Lower leg skin (tissue), 4 donors: ENCODE measurements around the gene TBC1D10A. TPM values are rescaled to one million over a fixed set of nuclear protein-coding genes. Genes with fewer than 3 reads are reported as not detected.
A peak's percentile ranks its signal among the peaks of the same experiment; 100 is the strongest.

Source experiments
- DNase-seq, 2 donors: peaks; one replicate each; pipeline ENCODE4 v3.0.0-alpha.2; 2019; ENCODE audit warnings: low spot score in 2 of 2
- H3K4me3 ChIP-seq: fragments of 200-600 bp; sonication (generic); 2 replicates; pipeline ENCODE4 v1.5.1; 2017; ENCODE audit warnings: mild to moderate bottlenecking, low read depth; ENCODE audit not compliant: poor library complexity, severe bottlenecking
- POLR2A ChIP-seq, 2 donors: fragments of 450-650 bp; IDR thresholded peaks; one replicate each; pipeline ENCODE4 v1.6.1; 2016 to 2017; ENCODE audit warnings: antibody characterized with exemption in 2 of 2, mild to moderate bottlenecking in 1 of 2, moderate library complexity in 1 of 2
- WGBS, 2 donors: methylation state at CpG; one replicate each; pipeline ENCODE4 v1.1.5; 2018; 5-methylcytosine and 5-hydroxymethylcytosine counted together
- intact Hi-C: fragments of 100-400 bp; cut with DNase I; formaldehyde crosslinking; loops from one replicate; pipeline ENCODE4 v1.15.0; 2023; ENCODE audit warnings: low total_unique reads
- total RNA-seq, 4 donors: library from RNA; depleted of rRNA; stranded (reverse); fragments of >200 nt; gene quantifications; one replicate each; pipeline ENCODE4 v1.1.0, GENCODE V29; 2016
- TF ChIP-seq, protein P1 (sequence below), 3 donors: fragments of 450-650 bp; IDR thresholded peaks; one replicate each; pipeline ENCODE4 v1.5.1; 2016; ENCODE audit warnings: antibody characterized with exemption in 3 of 3, mild to moderate bottlenecking in 3 of 3, moderate library complexity in 2 of 3

TBC1D10A gene
- total RNA-seq, 4 donors from 2014 or later, result 64.8 to 80.1 (median 74.2) TPM

DNA sequence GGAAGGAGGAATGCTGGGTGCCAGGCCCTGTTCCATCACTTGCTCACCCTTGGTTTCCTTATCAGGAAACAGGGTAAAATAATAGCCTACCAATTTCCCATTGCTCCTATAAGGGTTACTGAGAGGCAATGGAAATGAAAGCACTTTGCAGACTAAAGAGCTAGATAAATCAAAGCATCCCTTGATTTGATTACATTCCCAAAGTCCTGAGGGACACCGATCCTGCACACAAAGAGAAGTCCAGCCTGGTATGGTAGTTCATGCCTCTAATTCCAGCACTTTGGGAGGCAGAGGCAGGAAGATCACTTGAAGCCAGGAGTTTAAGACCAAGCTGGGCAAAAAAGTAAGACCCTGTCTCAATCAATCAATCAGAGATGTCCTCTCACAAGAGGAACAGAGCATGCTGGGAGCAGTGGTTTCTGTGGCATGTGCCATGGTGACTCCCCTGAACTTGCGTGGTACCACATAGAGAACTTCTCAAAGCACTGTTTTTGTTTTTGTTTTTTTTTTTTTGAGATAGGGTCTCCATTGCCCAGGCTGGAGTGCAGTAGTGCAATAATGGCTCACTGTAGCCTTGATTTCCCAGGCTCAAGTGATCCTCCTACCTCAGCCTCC is 10.7 kb downstream of the TBC1D10A start:
- no peak for DNase-seq
- TF ChIP-seq, protein P1, sequence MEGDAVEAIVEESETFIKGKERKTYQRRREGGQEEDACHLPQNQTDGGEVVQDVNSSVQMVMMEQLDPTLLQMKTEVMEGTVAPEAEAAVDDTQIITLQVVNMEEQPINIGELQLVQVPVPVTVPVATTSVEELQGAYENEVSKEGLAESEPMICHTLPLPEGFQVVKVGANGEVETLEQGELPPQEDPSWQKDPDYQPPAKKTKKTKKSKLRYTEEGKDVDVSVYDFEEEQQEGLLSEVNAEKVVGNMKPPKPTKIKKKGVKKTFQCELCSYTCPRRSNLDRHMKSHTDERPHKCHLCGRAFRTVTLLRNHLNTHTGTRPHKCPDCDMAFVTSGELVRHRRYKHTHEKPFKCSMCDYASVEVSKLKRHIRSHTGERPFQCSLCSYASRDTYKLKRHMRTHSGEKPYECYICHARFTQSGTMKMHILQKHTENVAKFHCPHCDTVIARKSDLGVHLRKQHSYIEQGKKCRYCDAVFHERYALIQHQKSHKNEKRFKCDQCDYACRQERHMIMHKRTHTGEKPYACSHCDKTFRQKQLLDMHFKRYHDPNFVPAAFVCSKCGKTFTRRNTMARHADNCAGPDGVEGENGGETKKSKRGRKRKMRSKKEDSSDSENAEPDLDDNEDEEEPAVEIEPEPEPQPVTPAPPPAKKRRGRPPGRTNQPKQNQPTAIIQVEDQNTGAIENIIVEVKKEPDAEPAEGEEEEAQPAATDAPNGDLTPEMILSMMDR (IDR thresholded peaks at IDR 0.05), result no peak
- no peak for TF ChIP-seq POLR2A (IDR thresholded peaks at IDR 0.05)
- H3K4me3 ChIP-seq, result no peak overlapping the region
- intact Hi-C loops, result no loop called here
- 83 to 92% methylated on average over 2 of the region's 2 CpGs for WGBS, 2 donors

DNA sequence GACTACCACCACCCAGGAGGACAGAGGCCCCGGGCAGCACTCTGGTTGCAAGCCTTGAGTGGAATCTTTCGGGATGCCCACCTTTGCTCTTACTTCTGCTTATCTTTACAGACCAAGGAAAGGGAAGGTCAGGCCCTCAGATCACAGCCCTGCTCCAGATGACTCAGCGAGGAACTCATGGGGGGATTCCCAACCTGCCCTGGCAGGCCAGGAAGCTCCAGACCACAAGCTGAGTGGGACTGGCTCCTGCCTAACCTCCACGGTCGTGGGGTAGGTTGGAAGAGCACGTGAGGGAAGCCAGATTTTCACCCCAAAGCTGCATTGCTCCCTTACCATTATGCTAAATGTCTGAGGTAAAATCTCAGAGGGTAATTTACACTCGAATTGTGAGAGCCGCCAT is 11.8 kb downstream of the TBC1D10A start:
- intact Hi-C loops, result no loop called here
- TF ChIP-seq POLR2A (IDR thresholded peaks at IDR 0.05), result no peak
- TF ChIP-seq, protein P1 (IDR thresholded peaks at IDR 0.05), result no peak
- no peak overlapping the region for H3K4me3 ChIP-seq
- no peak for DNase-seq
- WGBS, 2 donors, result 62 to 83% methylated on average over 7 to 8 of the region's 8 CpGs

DNA sequence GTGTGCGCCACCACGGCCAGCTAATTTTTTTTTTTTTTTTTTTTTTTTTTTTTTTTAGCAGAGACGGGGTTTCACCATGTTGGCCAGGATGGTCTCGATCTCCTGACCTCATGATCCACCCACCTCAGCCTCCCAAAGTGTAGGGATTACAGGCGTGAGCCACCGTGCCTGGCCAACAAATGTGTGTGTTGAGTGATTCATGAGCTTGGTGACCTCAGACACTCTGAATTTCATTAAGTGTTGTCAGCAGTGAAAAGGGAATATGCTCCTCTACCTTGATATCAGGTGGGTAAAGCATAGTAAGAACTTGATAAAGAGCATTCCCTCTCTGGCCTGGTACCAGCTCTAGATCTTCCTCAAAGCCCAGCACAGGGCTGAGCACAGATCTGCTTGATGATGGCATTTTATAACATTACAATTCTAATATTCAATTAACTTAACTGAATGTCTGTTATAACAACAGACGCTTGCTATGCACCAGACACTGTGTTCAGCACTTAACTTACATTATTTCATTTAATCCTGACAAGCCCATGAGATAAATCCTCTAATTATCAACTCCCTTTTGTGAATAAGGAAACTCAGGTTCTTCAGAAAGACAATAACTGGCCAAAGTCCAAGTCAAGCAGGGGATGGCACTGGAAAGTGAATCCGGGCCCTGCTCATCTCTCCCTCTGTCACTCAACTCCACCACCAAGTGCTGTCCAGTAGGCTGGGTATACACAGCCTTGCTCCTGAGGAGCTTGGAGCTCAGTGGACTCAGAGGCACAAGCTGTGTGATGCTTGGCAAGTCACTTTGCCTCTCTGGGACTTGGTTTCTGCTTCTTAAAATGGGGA is 13.0 kb downstream of the TBC1D10A start:
- TF ChIP-seq, protein P1 (IDR thresholded peaks at IDR 0.05), result no peak
- TF ChIP-seq POLR2A (IDR thresholded peaks at IDR 0.05), result no peak
- WGBS, 2 donors, result 73 to 76% methylated on average over 7 to 8 of the region's 8 CpGs
- no peak overlapping the region for H3K4me3 ChIP-seq
- intact Hi-C loops, result no loop called here
- no peak for DNase-seq

DNA sequence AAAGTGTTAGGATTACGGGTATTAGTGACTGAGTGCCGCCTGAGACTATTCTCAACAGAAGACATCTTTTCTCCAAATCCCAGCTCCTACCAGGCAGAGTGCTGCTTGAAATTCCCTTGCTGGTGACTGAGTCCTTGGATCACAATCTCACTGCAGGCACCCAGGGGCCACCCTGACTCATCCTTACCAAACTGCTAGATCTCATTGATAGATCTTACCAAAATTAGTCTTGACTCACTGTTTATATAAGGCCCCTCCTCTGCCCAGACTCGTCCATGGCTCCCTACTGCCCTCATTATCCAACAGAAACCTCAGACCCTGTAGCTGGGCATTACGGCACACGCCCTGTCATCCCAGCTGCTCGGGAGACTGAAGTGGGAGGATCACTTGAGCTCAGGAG is 14.7 kb downstream of the TBC1D10A start:
- no peak overlapping the region for H3K4me3 ChIP-seq
- intact Hi-C loops, result no loop called here
- 36 to 56% methylated on average over 6 of the region's 6 CpGs for WGBS, 2 donors
- TF ChIP-seq POLR2A (IDR thresholded peaks at IDR 0.05), result no peak
- TF ChIP-seq, protein P1 (IDR thresholded peaks at IDR 0.05), result no peak
- DNase-seq, result no peak

DNA sequence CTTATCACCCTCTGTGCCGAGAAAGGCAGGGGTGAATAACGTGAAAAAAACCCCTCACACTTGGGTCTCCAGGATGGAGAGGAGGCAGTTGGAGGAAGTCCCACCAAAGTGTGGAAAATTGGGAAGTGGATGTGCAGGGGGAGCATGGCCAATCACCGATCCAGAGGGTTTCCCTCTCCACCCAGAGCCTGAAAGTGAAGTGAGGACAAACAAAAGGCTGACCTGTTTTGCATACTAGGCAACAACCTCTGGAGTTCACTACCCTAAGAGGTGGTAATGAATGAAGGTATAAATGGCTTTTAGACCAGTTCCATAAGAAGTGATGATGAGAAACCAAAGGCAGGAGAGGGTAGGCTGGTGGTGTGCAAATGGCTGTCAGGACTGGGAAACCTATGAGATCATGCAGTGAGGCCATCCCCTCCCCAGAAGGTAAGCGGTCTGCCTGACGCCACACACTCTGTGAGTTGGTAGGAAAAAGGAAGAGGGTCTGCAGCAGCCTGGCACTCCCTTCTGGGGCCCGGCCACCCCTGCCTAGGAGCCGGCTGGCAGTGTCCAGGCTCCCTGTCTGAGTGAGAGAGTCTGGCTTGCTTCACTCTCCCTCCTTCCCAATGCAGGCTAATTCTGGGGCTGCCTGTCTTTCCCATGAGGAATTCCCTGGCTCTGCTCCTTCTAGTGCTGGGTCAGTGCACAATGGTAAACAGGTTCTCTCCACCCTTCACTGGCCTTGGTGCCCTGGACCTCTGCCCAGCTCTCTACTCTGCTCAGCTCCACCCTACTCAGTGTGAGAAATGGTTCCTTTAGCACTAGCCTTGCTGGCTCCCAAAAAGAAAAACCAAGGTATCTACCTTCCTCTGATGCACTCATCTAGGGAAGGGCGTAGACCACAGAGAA is 15.6 kb downstream of the TBC1D10A start:
- intact Hi-C loops, result no loop called here
- no peak for TF ChIP-seq POLR2A (IDR thresholded peaks at IDR 0.05)
- TF ChIP-seq, protein P1 (IDR thresholded peaks at IDR 0.05), result no peak
- no peak overlapping the region for H3K4me3 ChIP-seq
- peak; percentile 71 to 93 for DNase-seq
- 36 to 41% methylated on average over 8 of the region's 8 CpGs for WGBS, 2 donors
